IgD-negative memory B cell (primary cell): ENCODE data around the gene ABT1. TPM values are rescaled to one million over a fixed set of nuclear protein-coding genes. Genes with fewer than 3 reads are reported as not detected.

Source experiments
- H3K27ac Mint-ChIP-seq, 3 donors: one replicate each; pipeline ENCODE4 v1.8.0; 2020 to 2022; ENCODE audit warnings: mild to moderate bottlenecking in 3 of 3, mixed read lengths in 3 of 3, moderate library complexity in 1 of 3
- H3K27me3 Mint-ChIP-seq: one replicate; pipeline ENCODE4 v1.8.0; 2021; ENCODE audit warnings: mixed read lengths
- H3K36me3 Mint-ChIP-seq: one replicate; pipeline ENCODE4 v1.8.0; 2020; ENCODE audit warnings: mild to moderate bottlenecking, mixed read lengths
- H3K4me1 Mint-ChIP-seq, 3 donors: one replicate each; pipeline ENCODE4 v1.8.0; 2020 to 2022; ENCODE audit warnings: mixed read lengths in 3 of 3, mild to moderate bottlenecking in 1 of 3
- H3K4me3 Mint-ChIP-seq, 4 donors: one replicate each; pipeline ENCODE4 v1.8.0; 2020 to 2022; ENCODE audit warnings: mild to moderate bottlenecking in 4 of 4, mixed read lengths in 4 of 4, moderate library complexity in 3 of 4
- H3K9me3 Mint-ChIP-seq, 3 donors: one replicate each; pipeline ENCODE4 v1.8.0; 2020 to 2021; ENCODE audit warnings: mixed read lengths in 3 of 3, mild to moderate bottlenecking in 1 of 3
- polyA plus RNA-seq: library from polyadenylated mRNA; unstranded; fragments of 300-500 nt; fragmentation: Illumina TruSeq; gene quantifications from one replicate; pipeline ENCODE4 v1.2.3, GENCODE V29; 2021

ABT1 gene
- polyA plus RNA-seq, 1 donor from 2014 or later, result 44.0 TPM

DNA sequence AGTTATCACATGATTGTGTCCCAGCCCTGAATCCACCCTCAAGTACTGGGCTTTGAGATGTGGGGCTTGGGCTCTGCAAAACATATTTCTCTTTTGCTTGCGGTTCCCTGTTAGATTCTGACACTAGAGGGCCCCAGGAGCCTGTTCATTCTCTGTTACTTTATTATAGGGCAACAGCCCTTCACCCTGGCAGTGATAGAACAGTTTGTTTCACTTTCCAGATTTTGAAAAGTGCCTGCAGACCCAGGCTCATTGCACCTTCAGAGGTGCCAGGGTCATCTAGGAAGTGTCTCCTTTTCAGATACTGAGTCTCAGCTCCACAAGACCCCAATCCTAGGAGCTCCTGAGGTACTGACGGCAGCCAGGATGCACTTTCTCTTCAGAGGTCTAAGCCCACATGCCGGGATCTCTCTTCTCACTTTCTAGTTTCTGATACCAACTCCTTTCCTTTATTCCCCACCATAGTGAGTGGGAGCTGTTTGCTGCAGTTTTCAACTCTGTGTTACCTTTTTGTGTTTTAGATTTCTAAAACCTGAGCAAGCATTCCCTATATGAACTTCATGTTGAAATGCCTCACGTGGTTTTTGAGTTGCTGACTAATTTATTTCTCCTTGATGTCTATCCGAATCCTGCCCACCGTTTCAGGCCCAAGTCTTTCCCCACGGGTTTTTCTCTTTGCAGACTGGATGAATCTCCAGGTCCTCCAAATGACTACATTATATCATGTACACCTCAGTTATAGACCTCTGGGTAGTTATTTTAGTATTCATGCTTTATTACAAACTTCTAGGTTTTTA lies 10.9 kb downstream of the ABT1 start:
- H3K36me3 Mint-ChIP-seq, result peaks cover 2% of the 10 kb centered on the region
- peaks cover 4% of the 10 kb centered on the region for H3K27me3 Mint-ChIP-seq
- peaks cover 0 to 5% (median 3%) of the 10 kb centered on the region in 3 donors for H3K4me1 Mint-ChIP-seq
- H3K4me3 Mint-ChIP-seq, result peak overlapping the region in 1 of 4 donors; percentile 56
- H3K27ac Mint-ChIP-seq, result peak overlapping the region in 1 of 3 donors; percentile 77
- no peaks in the 10 kb centered on the region for H3K9me3 Mint-ChIP-seq

DNA sequence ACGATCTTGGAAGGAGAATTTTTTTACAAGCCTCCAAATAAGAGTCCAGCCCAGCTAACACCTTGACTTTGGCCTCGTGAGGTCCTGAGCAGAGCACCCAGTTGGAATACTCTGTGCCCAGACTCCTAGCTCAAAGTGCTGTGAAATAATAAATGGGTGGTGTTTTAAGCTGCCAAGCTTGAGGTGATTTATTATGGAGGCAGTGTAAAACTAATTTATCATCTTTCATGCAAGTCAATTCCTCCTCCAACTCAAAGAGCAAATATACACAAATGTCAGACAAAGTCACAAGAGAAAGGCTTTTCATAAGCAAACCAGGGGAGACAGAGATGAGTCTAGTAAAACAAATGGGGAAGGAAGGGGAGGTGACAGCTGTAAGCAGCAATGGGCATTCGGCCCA lies 12.7 kb downstream of the ABT1 start:
- H3K4me1 Mint-ChIP-seq, result peaks cover 1 to 5% (median 3%) of the 10 kb centered on the region in 3 donors
- H3K27ac Mint-ChIP-seq, result peak overlapping the region in 1 of 3 donors; percentile 87
- peaks cover 2% of the 10 kb centered on the region for H3K36me3 Mint-ChIP-seq
- H3K27me3 Mint-ChIP-seq, result peaks cover 20% of the 10 kb centered on the region
- no peaks in the 10 kb centered on the region for H3K9me3 Mint-ChIP-seq
- H3K4me3 Mint-ChIP-seq, result no peak overlapping the region

DNA sequence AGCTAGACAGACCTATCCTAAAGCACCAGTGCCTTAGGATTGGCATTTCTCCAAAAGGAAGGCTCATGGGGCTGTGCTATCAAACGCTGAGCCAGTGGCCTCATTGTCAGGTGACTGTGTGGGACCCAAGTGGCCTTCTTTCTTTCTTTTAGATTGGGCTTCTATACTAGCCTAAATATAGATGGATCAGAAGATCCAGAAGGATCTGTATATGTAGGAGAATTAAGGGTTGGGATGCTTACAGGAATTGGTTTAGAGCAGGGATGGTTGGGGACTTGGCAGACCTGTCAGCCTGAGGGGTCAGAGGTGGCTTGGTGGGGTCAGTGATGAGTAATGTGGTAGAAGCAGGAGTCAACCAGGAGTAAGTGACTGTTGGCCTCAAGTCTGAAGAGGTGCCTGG lies 14.8 kb downstream of the ABT1 start:
- peaks cover 31% of the 10 kb centered on the region for H3K27me3 Mint-ChIP-seq
- H3K4me3 Mint-ChIP-seq, result no peak overlapping the region
- peaks cover 1 to 5% (median 3%) of the 10 kb centered on the region in 3 donors for H3K4me1 Mint-ChIP-seq
- H3K27ac Mint-ChIP-seq, result no peak overlapping the region
- H3K9me3 Mint-ChIP-seq, result peaks cover 0 to 5% (median 0%) of the 10 kb centered on the region in 3 donors
- H3K36me3 Mint-ChIP-seq, result peaks cover 2% of the 10 kb centered on the region

DNA sequence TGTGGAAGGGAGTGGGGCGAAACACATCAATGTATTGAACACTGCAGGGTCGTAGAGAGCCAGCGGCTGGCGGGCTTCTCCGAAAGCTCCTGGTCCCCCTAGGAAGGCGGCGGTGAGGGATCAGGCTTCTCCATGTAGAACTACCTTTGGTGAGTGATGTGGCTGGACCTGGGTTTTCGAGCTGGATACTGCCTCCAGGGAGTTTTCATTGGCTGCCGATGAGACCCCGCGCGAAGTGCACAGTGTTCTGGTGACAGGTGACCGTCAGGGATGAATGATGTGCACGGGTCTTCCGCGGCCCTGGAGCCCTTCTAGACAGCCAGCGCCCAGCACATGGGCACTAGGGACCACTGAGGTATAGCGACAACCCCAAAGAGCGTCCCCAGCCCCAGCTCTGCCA lies 16.4 kb downstream of the ABT1 start:
- peaks cover 0 to 5% (median 1%) of the 10 kb centered on the region in 3 donors for H3K9me3 Mint-ChIP-seq
- peak overlapping the region in 1 of 3 donors; percentile 74 for H3K27ac Mint-ChIP-seq
- peaks cover 0 to 5% (median 1%) of the 10 kb centered on the region in 3 donors for H3K4me1 Mint-ChIP-seq
- H3K27me3 Mint-ChIP-seq, result peaks cover 31% of the 10 kb centered on the region
- peak overlapping the region in 1 of 4 donors; percentile 80 for H3K4me3 Mint-ChIP-seq
- H3K36me3 Mint-ChIP-seq, result peaks cover 2% of the 10 kb centered on the region

DNA sequence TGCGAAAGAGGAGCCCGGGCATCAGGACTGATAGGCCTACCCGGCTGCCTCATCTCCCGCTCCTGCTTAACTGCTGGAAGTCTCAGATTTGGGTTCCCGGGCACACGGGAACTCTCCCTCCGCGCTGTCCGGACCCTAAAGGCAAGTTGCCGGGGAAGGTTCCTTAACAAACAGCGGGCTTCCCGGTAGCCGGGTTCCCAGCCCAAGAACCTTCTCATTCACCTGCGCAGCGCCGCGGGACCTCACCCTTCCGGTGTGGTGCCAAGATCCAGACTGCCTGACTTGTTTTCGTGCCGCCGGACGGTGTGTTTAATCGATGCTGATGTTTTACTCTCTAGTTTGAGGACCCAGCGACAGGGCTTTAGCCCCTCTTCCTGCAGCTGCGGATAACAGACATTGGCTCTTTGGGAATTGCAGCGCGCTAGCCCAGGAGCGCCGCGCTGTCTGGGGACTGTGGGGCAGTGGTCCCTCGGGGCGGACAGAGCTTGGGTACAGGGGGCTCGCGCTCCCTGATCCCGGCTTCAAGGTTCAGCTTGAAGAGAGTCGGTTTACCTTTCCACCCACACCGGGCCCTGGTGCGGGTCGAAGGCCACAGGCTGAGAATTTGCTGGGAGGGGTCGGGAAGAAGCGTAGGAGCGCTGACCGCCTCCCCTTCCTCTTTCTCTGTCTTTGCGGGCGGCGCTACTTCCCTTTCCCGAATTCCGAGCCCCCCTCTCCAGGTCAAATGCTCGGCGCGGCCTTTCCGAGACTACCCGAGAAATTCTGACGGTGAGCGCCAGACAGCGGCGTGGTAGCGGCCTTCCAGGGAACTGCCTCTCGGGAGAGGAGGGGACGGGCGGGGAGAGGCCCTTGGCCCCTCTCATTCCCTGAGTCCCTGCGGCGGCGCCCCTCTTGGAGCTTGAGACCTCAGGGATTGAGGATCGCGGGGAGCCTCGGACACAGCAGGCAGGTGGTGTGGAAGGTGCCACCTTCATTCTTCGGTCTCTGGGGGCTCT lies 17.2 kb downstream of the ABT1 start:
- Mint-ChIP-seq H3K27ac (peak overlapping the region in 1 of 3 donors; percentile 74), H3K9me3 (peaks cover 0 to 5% (median 1%) of the 10 kb centered on the region in 3 donors), H3K36me3 (peaks cover 2% of the 10 kb centered on the region), H3K27me3 (peaks cover 31% of the 10 kb centered on the region), H3K4me3 (peak overlapping the region in 3 of 4 donors; percentile 41 to 86 (median 78)), H3K4me1 (peaks cover 0 to 5% (median 1%) of the 10 kb centered on the region in 3 donors)

DNA sequence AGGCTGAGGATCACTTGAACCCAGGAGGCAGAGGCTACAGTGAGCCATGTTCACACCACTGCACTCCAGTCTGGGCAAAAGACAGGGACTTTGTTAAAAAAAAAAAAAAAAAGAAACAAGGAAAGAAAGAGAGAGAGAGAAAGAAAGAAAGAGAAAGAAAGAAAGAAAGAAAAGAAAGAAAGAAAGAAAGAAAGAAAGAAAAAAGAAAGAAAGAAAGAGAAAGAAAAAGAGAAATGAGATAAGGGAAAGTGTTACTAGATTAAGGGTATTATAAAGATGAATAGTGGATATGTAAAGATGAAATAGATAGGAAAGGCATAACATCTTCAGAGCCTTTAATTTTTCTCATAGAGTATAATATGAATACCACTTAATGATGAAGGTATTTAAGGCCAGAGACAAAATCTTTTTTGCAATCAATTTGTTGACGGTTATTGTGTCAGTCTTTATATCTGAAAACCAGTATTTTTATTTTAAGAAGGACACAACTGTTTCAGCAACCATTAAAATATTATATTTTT lies 26.6 kb downstream of the ABT1 start:
- Mint-ChIP-seq H3K4me3 (peak overlapping the region in 1 of 4 donors; percentile 55), H3K36me3 (no peaks in the 10 kb centered on the region), H3K4me1 (no peaks in the 10 kb centered on the region), H3K27me3 (no peaks in the 10 kb centered on the region), H3K9me3 (peaks cover 6 to 9% (median 8%) of the 10 kb centered on the region in 3 donors), H3K27ac (no peak overlapping the region)

DNA sequence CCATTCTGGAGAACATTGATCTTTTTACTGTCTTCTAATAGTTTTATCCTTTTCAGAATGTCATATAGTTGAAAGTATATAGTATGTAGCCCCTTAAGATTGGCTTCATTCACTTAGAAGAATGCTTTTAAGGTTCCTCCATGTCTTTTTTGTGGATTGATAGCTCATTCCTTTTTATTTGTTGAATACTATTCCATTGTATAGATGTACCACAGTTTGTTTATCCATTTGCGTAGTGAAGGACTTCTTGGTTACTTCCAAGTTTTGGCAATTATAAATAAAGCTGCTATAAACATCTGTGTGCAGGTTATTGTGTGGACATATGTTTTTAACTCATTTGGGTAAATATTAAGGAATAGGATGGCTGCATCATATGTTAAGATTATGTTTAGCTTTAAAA lies 27.8 kb downstream of the ABT1 start:
- Mint-ChIP-seq H3K4me1 (no peaks in the 10 kb centered on the region), H3K4me3 (peak overlapping the region in 1 of 4 donors; percentile 18), H3K9me3 (peaks cover 6 to 9% (median 8%) of the 10 kb centered on the region in 3 donors), H3K36me3 (no peaks in the 10 kb centered on the region), H3K27me3 (no peaks in the 10 kb centered on the region), H3K27ac (no peak overlapping the region)

DNA sequence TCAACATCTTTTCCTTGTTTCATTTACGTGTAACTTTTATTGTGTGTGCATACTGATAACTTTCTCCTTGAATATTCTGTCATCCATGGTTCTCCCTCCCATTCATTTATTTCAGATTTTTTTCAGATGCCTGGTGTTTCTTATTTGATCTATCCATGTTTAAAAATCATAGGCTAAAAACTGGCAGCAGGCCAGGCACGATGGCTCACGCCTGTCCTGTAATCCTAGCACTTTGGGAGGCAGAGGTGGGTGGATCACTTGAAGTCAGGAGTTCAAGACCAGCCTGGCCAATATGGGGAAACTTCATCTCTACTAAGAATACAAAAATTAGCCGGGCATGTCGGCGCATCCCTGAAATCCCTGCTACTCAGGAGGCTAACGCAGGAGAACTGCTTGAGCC lies 31.1 kb downstream of the ABT1 start:
- no peak overlapping the region for H3K27ac Mint-ChIP-seq
- no peaks in the 10 kb centered on the region for H3K27me3 Mint-ChIP-seq
- peaks cover 6 to 8% (median 7%) of the 10 kb centered on the region in 3 donors for H3K9me3 Mint-ChIP-seq
- H3K4me1 Mint-ChIP-seq, result no peaks in the 10 kb centered on the region
- H3K36me3 Mint-ChIP-seq, result no peaks in the 10 kb centered on the region
- H3K4me3 Mint-ChIP-seq, result no peak overlapping the region

DNA sequence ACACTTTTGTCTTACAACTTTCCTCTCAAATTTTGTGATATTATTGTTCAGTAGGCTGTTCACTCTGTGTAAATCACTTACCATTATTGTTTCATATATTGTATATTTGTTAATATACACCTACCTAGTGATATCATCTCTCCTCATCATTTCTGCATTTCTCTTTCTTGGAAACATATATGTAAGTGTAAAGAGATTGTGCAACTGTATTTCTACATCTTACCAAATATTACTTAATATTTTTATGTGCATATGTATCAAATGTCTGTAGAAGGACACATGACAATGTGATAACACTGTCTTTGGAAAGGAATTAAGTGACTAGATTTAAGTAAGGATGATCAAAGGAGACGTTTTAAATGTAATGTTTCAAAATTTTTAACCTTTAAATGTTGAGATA lies 32.6 kb downstream of the ABT1 start:
- Mint-ChIP-seq H3K9me3 (peaks cover 5 to 6% (median 6%) of the 10 kb centered on the region in 3 donors), H3K36me3 (peaks cover 2% of the 10 kb centered on the region), H3K4me3 (no peak overlapping the region), H3K27me3 (no peaks in the 10 kb centered on the region), H3K4me1 (no peaks in the 10 kb centered on the region), H3K27ac (no peak overlapping the region)

DNA sequence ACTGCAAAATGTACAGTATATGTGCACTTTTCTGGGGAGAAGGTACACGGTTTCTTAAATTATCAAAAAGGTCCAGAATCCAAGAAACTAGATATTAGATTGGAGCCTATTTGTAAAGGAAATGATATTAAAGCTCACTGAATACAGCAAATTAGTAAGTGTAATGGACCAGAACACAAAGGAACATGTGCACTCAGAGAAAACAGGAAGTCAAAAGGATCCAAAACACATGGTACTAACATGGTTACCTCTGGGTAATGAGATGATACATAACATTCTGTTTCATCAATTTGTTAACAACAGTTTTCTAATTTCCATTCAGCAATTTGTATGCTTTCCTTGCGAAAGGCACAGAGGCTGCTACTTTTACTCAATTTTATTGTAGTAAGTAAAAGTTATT lies 44.1 kb downstream of the ABT1 start:
- peaks cover 11 to 41% (median 30%) of the 10 kb centered on the region in 3 donors for H3K9me3 Mint-ChIP-seq

DNA sequence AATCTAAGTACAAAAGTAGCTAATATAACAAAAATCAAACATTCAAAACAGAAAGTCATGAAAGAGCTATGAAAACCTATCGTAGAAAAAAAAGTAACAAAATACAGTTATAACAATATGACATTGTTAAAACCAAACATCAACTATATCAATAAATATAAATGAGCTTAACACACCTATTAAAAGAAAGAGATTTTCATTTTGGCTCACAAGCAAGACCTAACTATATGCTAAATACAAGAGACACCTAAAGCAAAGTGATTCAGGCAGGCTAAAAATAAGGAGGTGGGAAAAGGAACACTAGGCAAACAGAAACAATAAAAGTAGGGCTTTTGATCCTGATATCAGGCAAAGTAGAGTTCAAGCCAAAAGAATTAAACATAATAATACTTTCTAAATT lies 49.3 kb downstream of the ABT1 start:
- Mint-ChIP-seq H3K27ac (no peak overlapping the region), H3K27me3 (no peaks in the 10 kb centered on the region), H3K36me3 (peaks cover 51% of the 10 kb centered on the region), H3K9me3 (peaks cover 11 to 43% (median 12%) of the 10 kb centered on the region in 3 donors), H3K4me1 (peaks cover 6 to 15% (median 13%) of the 10 kb centered on the region in 3 donors), H3K4me3 (no peak overlapping the region)

More for the DNA sequence above, 44.1 kb downstream of the ABT1 start:
- H3K4me1 Mint-ChIP-seq, result peaks cover 5 to 17% (median 9%) of the 10 kb centered on the region in 3 donors
- peaks cover 57% of the 10 kb centered on the region for H3K36me3 Mint-ChIP-seq
- H3K27me3 Mint-ChIP-seq, result no peaks in the 10 kb centered on the region
- H3K27ac Mint-ChIP-seq, result no peak overlapping the region
- H3K4me3 Mint-ChIP-seq, result no peak overlapping the region

Other genes with a start within 250 kb of the ABT1 start
- gene BTN3A2, start 231.8 kb upstream of the ABT1 start, polyA plus RNA-seq, result 91.7 TPM
- 33.8 TPM for gene BTN2A2, start 213.8 kb upstream of the ABT1 start, polyA plus RNA-seq
- gene BTN3A1, start 194.7 kb upstream of the ABT1 start, polyA plus RNA-seq, result 38.6 TPM
- 36.3 TPM for gene BTN3A3, start 156.4 kb upstream of the ABT1 start, polyA plus RNA-seq
- gene BTN2A1, start 139.0 kb upstream of the ABT1 start, polyA plus RNA-seq, result 16.9 TPM
- 3.7 TPM for gene BTN1A1, start 96.7 kb upstream of the ABT1 start, polyA plus RNA-seq
- gene HMGN4, start 58.6 kb upstream of the ABT1 start, polyA plus RNA-seq, result 120 TPM
- gene ZNF322, start 62.8 kb downstream of the ABT1 start, polyA plus RNA-seq, result 9.7 TPM